HG02884 (cell line): Measurements from ENCODE around the gene FGF22.
A peak's percentile ranks its signal among the peaks of the same experiment; 100 is the strongest.

ENCODE experiments used
- ATAC-seq: cut with Tn5 transposase; IDR thresholded peaks from one replicate; pipeline ENCODE4 v1.9.1; 2021; ENCODE audit warnings: mild to moderate bottlenecking, moderate library complexity; ENCODE audit not compliant: unreplicated experiment

FGF22 gene

DNA sequence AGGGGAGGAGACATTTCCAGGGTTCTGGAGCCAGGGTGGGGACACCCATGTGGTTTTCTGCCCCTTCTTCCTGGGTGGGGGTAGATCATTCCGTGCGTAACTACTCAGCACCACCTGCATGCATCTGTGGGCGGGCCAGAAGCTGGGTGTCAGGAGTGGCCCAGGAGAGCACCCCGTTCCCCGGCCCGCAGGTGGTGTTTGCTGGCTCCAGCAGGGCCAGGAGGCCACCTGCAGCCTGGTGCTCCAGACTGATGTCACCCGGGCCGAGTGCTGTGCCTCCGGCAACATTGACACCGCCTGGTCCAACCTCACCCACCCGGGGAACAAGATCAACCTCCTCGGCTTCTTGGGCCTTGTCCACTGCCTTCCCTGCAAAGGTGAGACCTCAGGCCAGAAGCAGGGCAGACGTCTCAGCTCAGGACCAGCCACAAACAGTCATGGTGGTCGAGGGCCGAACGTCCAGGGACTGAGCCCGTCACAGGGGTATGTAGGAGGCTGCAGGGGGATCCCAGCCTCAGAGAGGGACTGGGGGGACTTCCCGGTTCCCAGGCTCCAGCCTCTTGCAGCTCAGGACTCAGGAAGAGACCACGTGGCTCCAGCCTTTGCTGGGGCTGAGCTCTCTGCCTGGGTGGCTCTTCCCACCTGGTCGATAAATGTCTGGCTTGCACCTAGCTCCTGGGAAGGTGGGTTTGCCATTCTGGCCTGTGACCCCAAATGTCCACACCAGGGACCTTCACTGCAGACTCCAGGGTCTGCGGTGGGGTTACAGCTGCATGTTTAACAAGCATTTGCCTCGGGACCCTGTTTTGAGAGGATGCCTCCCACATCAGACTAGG, 38.1 kb downstream of the FGF22 start:
- ATAC-seq, result no peak

DNA sequence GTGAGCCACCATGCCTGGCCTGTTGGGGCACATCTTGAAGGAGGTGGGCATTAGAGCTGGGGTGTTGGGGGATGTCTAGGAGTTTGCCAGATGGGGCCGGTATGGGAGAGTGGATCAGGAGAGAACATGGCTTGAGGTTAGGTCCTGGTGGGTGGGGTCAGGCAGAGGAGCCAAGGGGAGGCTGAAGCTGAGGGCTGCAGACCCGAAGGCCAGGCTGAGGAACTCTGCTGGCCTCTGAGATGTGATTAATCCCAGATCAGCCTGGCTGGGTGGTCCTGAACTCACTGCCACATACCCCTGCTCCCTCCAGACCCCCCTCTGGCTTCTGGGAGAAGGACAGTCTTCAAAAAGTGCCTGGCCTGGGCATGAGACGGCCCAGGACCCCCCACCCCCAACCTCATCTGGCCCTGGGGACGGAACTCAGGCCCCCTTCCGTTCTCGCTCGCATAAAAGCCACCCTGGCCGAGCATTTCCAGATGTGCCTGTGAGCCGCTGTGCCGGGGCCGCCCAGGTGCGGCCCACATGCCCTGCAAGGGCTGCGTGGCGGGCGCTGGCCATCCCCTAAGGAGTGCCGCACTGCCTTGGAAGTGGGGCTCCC, 39.2 kb downstream of the FGF22 start:
- no peak for ATAC-seq

DNA sequence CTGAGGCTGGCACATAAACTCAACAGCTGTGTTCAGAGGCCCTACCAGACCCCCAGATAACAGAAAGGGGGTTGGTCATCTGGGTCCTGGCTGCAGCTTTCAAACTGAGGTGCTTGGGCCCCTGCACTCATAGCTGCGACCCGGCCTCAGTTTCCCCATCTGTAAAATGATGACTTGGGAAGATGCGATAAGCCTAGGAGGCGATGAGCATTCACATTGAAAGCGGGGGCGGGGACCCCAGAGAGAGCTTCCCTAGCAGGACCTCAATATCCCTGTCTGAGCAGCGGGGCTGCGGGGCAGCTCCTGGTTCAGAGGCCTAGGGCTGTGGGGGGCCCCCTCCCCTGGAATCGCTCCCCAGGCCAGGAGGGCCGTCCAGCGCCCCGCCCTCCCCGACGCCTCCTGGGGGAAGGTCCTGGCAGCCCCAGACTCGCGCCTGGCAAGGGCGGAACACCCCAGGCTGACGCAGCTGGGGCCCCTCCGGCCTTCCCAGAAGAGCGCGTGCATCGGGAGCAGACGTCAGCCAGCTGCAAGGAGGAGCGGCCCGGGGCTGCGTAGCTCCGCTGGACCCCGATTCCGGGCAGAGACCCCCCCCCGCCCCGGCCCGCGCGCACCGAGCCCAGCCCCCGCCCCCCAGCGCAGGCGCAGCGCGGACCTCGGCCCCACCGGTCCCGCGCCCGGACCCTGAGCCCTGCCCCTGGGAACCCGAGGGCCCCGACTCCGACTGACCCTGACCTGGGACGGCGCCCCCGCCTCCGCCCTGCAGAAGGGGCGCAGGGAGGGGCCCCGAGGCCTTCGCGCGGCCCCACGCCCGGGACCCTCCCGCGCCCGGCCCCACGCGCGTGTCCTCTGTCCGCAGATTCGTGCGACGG, 40.0 kb downstream of the FGF22 start:
- ATAC-seq, result peak; percentile 20

GRCh38 chr19:680287-681028, 40.8 kb downstream of the FGF22 start:
- peak; percentile 62 for ATAC-seq

DNA sequence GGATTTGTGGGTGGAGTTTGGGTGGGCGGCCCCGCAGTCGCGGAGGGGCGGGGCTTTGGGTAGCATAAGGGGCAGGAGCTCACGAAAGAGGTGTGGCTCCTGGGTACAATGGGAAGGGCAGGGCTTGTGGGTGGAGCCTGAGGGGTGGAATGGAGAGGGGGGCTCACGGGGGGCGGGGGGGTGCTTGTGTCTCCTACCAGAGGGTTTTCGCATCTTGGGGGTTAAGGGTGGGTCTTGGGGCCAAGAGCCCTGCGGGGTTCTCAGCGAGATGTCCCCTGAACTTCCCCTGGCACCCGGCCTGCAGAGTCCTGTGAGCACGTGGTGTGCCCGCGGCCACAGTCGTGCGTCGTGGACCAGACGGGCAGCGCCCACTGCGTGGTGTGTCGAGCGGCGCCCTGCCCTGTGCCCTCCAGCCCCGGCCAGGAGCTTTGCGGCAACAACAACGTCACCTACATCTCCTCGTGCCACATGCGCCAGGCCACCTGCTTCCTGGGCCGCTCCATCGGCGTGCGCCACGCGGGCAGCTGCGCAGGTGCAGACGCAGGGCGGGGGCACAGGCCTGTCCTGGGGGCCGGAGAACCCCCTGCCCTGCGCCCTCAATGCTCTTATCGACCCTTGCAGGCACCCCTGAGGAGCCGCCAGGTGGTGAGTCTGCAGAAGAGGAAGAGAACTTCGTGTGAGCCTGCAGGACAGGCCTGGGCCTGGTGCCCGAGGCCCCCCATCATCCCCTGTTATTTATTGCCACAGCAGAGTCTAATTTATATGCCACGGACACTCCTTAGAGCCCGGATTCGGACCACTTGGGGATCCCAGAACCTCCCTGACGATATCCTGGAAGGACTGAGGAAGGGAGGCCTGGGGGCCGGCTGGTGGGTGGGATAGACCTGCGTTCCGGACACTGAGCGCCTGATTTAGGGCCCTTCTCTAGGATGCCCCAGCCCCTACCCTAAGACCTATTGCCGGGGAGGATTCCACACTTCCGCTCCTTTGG, 41.6 kb downstream of the FGF22 start:
- no peak for ATAC-seq

GRCh38 chr19:682678-683320, 43.1 kb downstream of the FGF22 start:
- ATAC-seq, result no peak

- ATAC-seq, result no peak
These were observed 45.8 kb downstream of the FGF22 start for GRCh38 chr19:685454-685931.

GRCh38 chr19:686589-687297, 47.1 kb downstream of the FGF22 start:
- ATAC-seq, result no peak

DNA sequence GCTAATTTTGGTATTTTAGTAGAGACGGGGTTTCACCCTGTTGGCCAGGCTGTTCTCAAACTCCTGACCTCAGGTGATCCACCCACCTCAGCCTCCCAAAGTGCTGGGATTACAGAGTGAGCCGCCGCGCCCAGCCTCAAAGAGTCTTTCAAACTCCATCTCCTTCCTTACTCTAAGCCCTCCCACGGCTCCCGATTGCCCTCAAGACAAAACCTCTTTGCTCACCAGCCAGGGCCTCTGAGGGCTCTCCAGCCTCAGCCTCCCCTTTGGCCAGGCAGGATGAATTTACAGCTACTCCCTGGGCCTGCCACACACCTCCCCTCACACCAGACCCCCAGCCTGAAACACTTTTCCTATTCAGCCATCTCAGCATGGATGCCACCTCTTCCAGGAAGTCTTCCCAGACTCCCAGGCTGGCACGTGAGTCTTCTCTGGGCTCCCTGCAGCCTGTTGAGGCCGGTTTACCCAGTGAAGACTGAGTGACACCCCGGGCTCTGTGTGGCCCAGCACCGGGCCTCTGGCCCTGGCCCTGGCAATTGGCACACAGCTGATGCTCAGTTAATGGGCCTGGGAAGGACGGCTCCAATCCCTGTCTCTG, 48.0 kb downstream of the FGF22 start:
- no peak for ATAC-seq

DNA sequence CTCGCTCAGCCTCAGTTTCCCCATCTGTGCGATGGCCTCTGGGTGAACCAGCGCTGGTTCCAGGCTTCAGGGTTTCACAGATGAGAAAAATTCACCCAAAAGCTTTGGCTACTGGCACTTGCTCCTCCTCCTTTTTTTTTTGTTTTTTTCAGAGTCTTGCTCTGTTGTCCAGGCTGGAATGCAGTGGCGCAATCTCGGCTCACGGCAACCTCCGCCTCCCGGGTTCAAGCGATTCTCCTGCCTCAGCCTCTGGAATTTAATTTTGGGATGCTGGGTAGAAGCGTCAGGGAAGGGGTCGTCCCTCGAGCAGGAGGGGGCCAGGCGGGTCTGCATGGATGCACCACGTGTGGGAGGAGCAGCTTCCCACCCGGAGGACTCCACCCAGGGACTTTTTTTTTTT, 48.5 kb downstream of the FGF22 start:
- no peak for ATAC-seq

GRCh38 chr19:688992-689391, 49.3 kb downstream of the FGF22 start:
- ATAC-seq, result no peak

- no peak for ATAC-seq
These were observed 50.5 kb downstream of the FGF22 start for GRCh38 chr19:690203-690602.
